ENCODE data around the gene PDE3A.

GRCh38 chr12:20528208-20528607 is 159.9 kb downstream of the PDE3A start:
- TF ChIP-seq, protein P1, sequence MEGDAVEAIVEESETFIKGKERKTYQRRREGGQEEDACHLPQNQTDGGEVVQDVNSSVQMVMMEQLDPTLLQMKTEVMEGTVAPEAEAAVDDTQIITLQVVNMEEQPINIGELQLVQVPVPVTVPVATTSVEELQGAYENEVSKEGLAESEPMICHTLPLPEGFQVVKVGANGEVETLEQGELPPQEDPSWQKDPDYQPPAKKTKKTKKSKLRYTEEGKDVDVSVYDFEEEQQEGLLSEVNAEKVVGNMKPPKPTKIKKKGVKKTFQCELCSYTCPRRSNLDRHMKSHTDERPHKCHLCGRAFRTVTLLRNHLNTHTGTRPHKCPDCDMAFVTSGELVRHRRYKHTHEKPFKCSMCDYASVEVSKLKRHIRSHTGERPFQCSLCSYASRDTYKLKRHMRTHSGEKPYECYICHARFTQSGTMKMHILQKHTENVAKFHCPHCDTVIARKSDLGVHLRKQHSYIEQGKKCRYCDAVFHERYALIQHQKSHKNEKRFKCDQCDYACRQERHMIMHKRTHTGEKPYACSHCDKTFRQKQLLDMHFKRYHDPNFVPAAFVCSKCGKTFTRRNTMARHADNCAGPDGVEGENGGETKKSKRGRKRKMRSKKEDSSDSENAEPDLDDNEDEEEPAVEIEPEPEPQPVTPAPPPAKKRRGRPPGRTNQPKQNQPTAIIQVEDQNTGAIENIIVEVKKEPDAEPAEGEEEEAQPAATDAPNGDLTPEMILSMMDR (IDR thresholded peaks at IDR 0.05), result no peak
- no peak for TF ChIP-seq POLR2A (IDR thresholded peaks at IDR 0.05)
